Amniotic epithelial cell (primary cell): ENCODE data around the gene PHEX.

ENCODE experiments used
- DNase-seq: peaks from one replicate; pipeline ENCODE4 v3.0.0-alpha.2; 2010; ENCODE audit warnings: low read depth

The PHEX gene

DNA sequence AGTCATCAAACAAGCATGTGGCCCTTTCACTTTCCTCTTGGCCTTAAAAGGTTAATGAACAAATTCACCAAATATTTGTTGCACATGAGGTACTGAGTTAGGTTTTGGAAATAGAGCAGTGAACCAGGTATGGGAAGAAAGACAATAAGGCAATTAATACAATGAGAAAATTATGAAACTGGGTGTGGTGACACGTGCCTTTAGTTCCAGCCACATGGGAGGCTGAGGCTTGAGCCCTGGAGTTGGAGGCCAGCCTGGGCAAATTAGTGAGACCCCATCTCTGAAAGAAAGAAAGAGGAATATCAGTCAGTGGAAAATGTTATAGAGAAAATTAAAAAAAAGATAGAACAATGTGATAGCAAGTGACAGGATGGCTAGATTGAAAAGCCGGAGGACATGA, 8.1 kb downstream of the PHEX start:
- no peak for DNase-seq

DNA sequence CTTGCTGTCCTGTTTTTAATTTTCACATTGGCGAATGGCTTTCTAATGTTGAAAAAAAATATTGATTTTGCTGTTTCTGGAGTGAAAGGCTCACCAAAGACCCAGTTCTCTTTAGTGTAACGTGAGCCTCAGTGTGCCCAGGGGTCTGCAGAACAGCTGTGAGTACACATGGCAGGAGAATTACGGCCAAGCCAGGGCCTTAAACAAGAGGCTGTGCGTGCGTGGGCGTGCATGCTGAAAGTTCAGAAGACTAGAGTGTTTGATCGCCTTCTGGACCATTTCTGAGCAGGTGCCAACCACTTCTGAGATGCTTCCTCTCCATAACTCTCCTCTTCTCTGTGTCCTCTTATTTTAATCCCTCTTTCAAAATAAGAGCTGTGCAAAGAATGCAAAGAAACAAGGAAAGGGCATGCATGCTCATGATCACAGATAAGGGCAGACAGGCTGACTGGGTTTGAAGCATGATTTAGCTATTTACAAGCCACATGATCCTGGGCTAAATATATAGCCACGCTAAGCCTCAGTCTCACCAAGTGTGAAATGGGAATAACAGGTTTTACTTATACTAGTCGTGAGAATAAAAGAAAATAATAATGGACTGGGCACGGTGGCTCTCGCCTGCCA, 9.9 kb downstream of the PHEX start:
- peak; percentile 26 for DNase-seq

- DNase-seq: no peak
Observed at GRCh38 chrX:22043872-22044271, 11.7 kb downstream of the PHEX start.

- no peak for DNase-seq
Observed at GRCh38 chrX:22047468-22047867, 15.3 kb downstream of the PHEX start.

DNA sequence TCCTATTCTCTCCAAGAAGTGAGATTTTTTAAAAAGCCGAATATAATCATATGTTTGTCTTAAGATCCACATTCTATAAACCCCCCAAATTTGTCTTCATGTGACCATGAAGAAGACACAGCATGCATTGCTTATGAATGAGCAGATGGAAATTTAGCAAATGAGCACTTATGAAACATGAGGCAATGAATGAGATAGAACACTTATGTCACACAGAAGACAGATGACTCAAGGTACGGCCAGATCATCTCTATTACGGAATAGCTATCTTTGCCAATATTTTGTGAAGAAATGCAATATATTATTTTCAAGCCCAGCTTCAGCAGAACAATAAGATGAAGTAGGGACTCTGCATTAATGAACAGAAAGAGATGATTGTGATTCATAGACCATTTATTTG, 21.4 kb downstream of the PHEX start:
- DNase-seq: peak; percentile 22

- DNase-seq: no peak
Observed at GRCh38 chrX:22056235-22056634, 24.1 kb downstream of the PHEX start.

DNA sequence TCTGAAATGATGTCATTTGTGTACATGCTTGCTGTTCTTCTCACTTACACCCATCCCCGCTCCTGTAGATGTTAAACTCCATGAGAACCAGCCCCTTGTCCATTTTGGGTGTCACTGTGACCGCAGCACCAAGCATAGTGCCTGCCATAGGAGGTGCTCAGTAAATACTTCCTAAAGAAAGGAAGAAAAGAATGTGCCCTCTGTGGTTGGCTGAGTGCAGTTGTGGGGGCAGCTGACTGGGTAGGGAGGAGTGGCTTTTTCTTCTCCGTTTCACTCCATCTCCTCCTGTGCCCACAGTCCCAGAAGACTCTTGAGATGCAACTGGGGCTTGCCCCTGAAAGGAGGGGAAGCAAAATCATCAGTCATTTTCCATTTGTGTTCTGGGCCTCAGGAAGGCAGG, 25.5 kb downstream of the PHEX start:
- DNase-seq: no peak

GRCh38 chrX:22059775-22060174, 27.6 kb downstream of the PHEX start:
- no peak for DNase-seq

- peak; percentile 66 for DNase-seq
Observed at GRCh38 chrX:22060415-22061280, 28.5 kb downstream of the PHEX start.

DNA sequence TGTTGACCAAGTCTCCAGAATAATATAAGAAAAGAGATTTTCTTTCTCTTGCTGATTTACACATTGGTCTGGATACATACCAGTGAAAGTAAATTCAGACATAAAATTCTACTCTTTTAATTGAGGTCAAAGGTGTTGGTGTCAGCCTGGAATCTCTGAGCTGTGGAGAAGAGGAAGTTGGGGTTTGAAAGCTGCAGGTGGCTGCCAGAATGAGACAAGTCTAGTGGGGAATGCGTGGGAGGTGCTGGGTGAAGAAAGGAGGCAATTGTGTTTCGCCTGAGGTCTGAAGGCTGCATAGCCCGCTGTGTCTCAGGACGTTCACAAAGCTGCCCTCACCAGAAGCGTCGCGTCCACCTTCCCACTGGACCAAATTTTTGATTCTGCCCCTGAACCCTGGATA, 31.2 kb downstream of the PHEX start:
- no peak for DNase-seq

DNA sequence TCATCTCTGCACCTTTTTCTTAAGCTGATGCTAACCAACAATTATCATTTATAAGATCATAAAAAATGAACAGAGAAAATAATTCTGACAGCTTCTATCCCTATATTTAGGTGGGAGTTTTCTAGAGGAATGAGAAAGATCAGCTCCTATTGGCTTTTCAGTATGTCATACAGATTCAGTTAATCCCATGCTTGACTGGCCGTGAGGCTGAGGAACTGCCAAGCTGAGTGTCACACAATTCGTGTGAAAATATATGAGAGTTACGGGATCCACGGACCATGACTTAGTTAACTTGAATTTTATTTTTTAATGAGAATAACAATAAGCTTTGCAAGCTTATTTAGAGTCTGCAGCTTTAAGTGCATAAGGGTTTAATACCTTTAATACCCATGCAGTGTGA, 37.5 kb downstream of the PHEX start:
- no peak for DNase-seq

DNA sequence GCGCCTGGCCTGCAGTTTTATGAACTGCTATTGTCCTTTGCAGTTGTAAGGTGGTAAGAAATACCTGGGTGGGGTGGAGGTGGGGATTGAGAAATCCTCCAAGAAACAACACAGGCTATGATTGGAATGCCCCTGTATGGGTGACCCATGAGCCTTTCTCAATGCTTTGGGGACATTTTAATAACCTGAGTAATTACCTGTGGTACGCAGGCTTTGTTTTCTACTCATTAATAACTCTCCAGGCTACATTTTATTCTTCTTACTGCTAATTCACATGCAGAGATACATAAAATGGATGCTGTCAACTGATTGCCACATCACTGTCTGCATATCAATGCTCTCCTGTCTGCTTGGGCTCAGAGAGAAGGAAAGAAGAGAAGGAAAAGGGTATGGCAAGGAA, 41.8 kb downstream of the PHEX start:
- DNase-seq: no peak

DNA sequence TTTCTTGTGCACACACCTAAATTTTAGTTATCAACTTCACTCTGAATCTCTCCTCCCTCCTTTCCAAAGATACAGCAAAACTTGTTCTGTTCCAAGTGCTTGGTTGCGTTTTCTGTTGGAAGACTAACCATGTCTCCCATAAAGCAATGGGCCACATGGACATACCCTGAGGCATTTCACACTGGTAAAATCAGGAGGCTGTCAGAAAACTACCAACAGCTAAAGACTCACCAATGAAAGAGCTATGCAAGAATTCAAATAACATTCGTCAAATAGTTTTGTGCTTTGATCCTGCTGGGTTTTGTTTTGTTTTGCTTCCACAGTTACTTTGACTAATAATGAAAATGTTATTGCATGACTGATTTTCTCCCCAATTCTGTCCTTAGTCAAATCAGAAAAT, 46.0 kb downstream of the PHEX start:
- DNase-seq: no peak

DNA sequence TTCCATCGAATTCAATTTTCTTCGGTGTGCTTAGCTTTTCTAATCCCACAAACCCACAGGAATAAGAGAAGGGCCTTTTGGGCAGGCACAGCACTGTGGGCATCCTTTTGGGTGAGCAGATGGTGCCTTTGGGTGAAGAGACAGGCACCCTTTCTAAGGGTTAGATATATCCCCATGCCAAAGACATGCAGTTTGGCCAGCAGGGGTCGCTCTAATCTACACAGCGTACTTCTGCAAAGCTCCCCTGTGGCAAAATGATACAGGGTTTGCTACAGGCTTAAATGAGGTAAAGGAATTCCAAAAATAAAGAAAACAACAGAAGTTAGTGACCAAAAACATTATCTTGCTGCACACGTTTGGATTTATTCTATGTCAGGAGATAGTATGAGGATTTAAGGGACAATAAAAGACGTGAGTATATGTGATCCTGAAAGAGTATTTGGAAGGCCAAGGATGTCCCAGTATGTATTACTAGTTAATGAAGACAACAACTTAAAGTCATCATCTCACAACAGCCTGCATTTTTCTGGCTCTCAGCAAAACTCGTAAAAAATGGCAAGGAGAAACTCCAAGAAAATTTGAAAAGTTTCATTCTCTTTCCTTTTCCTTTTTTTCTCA, 49.5 kb downstream of the PHEX start:
- peak; percentile 34 for DNase-seq

DNA sequence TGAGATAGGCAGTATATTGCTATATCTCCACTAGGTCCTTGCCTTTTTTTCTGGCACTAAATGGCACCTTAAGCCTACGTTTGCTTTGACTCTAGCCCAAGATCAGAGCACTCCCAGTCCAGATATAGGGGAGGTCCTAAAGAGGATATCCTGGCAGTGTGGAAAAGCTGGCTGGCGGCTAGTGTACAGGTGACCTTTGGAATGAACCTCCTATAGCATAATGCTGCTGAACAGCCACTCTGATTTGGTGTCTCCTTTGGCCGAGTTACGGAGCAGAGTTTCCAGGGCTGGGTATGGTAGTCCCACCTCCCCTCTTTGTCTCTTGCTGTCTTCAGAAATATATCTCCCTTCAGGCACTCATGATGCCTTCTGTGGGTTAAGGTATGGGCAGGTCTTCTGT, 53.9 kb downstream of the PHEX start:
- no peak for DNase-seq

- DNase-seq: no peak
Observed at GRCh38 chrX:22087011-22087557, 55.0 kb downstream of the PHEX start.

DNA sequence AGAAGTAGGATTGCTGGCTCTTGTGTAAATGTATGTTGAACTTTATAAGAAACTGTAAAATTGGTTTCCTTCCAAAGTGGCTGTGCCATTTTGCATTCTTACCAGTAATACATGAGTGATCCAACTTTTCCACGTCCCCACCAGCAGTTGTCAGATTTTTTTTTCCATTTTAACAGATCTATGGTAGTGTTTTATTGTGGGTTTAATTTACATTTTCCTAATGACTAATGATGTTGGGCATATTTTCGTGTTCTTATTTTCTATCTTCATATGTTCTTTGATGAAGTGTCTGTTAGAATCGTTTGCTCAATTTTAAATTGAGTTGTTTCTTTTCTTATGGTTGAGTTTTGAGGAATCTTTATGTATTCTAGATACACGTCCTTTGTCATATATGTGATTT, 56.2 kb downstream of the PHEX start:
- no peak for DNase-seq

DNA sequence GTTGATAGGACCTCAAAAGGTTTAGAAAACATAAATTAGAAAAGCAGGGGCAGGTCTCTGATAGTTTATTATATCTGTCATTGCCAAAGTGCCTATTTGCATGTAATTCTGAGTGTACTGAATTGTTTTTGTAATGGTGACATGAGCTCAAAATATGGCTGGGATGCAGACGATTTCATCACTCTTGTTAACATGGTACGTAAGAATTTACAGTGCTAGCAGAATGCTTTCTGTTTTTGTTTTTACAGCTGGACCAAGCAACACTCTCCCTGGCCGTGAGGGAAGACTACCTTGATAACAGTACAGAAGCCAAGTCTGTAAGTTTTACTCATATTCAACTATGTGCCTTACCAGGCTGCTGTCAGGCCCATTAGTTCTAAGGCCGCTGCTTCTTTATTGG, 58.1 kb downstream of the PHEX start:
- peak; percentile 36 for DNase-seq

GRCh38 chrX:22093550-22093949, 61.4 kb downstream of the PHEX start:
- no peak for DNase-seq

GRCh38 chrX:22095286-22095685, 63.2 kb downstream of the PHEX start:
- DNase-seq: peak; percentile 55

GRCh38 chrX:22095856-22096255, 63.7 kb downstream of the PHEX start:
- DNase-seq: no peak

- DNase-seq: peak; percentile 68
Observed at GRCh38 chrX:22097012-22097694, 65.0 kb downstream of the PHEX start.
